ENCODE data around the gene STAC. TPM values are rescaled to one million over a fixed set of nuclear protein-coding genes. Genes with fewer than 3 reads are reported as not detected.

Gene STAC
- total RNA-seq, 1 donor from 2014 or later = 7.1 TPM

DNA sequence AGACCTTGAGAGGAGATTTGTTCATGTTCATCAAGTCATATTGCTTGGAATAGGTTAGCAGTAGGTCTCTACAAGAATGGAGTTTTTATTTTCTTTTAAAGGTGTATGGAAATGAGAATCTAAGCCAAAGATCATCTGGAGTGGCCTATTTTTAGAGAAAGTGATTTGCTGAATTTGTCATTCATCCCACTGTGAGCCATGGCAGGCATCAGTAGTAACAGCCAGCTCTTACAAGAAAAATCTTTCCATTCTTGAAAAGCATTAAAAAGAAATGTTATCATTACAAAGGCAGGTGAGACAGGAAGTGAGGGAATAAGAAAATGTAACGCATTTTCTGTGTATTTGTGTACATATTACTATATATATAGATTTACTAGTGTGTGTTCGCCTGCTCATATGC, 29.6 kb downstream of the STAC start:
- Mint-ChIP-seq H3K4me1 (ENCODE audit: low read depth, unreplicated experiment) (peaks cover 21% of the 10 kb centered on the region), H3K27me3 (ENCODE audit: low read depth, unreplicated experiment) (no peaks in the 10 kb centered on the region), H3K9me3 (ENCODE audit: unreplicated experiment) (peaks cover 7% of the 10 kb centered on the region), H3K27ac (ENCODE audit: unreplicated experiment) (no peak overlapping the region), H3K4me3 (ENCODE audit: unreplicated experiment) (no peak overlapping the region), H3K36me3 (ENCODE audit: low read depth, unreplicated experiment) (peaks cover 6% of the 10 kb centered on the region)
- H3K27me3 ChIP-seq (ENCODE audit: insufficient read depth, low read length) = no peaks in the 10 kb centered on the region
- no peaks in the 10 kb centered on the region for H4K20me1 ChIP-seq (ENCODE audit: insufficient read depth, low read length)
- peaks cover 4% of the 10 kb centered on the region for H3K36me3 ChIP-seq (ENCODE audit: insufficient read depth, low read length)
- peaks cover 4% of the 10 kb centered on the region for H3K4me1 ChIP-seq (ENCODE audit: insufficient read depth, low read length)
- H3K79me2 ChIP-seq (ENCODE audit: insufficient read depth, low read length) = peaks cover 4% of the 10 kb centered on the region
- no peaks in the 10 kb centered on the region for H3K9me3 ChIP-seq (ENCODE audit: insufficient read depth, low read depth, low read length)
- no peak overlapping the region for H3K4me3 ChIP-seq (ENCODE audit: insufficient read depth, low read depth, low read length)
- H3K27ac ChIP-seq (ENCODE audit: low read depth, low read length) = no peak overlapping the region
- H3K9ac ChIP-seq (ENCODE audit: low read length) = no peak overlapping the region
- no peak overlapping the region for H2AFZ ChIP-seq (ENCODE audit: low read depth, low read length)
- no peak for DNase-seq (ENCODE audit: low read depth)
- TF ChIP-seq CTCF (IDR thresholded peaks at IDR 0.05; ENCODE audit: insufficient read depth, low read depth, low read length) = no peak
- no peak for TF ChIP-seq EZH2 (IDR thresholded peaks at IDR 0.05; ENCODE audit: insufficient read depth, low read length)
- FAIRE-seq = no peak
- no peak overlapping the region for H3K4me2 ChIP-seq (ENCODE audit: low read length)

DNA sequence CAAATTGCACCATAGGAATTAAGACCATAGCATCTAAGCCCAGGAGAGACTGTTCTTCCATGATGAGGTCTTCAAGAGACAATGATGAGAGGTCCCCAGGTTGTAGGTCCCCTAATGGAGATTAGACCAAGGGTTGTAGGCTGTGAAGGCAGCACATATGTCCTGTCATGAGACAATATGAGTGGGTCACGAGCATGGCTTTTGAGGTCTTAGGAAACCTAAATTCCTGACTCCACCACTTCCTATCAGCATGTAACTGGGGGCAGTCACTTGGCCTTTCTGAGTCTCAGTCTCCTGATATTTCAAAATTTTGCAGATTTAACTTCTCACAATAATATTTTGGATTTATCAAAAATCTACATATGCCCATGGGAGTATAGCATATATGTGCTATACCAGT, 31.3 kb downstream of the STAC start:
- Histone ChIP-seq H3K4me1 (ENCODE audit: insufficient read depth, low read length) (no peaks in the 10 kb centered on the region), H3K27ac (ENCODE audit: low read depth, low read length) (no peak overlapping the region), H3K9me3 (ENCODE audit: insufficient read depth, low read depth, low read length) (no peaks in the 10 kb centered on the region), H3K4me3 (ENCODE audit: insufficient read depth, low read depth, low read length) (no peak overlapping the region), H3K9ac (ENCODE audit: low read length) (no peak overlapping the region), H3K79me2 (ENCODE audit: insufficient read depth, low read length) (peaks cover 4% of the 10 kb centered on the region), H4K20me1 (ENCODE audit: insufficient read depth, low read length) (no peaks in the 10 kb centered on the region), H3K27me3 (ENCODE audit: insufficient read depth, low read length) (no peaks in the 10 kb centered on the region), H2AFZ (ENCODE audit: low read depth, low read length) (no peak overlapping the region), H3K36me3 (ENCODE audit: insufficient read depth, low read length) (peaks cover 4% of the 10 kb centered on the region), H3K4me2 (ENCODE audit: low read length) (no peak overlapping the region)
- no peaks in the 10 kb centered on the region for H3K27me3 Mint-ChIP-seq (ENCODE audit: low read depth, unreplicated experiment)
- no peak overlapping the region for H3K4me3 Mint-ChIP-seq (ENCODE audit: unreplicated experiment)
- FAIRE-seq (no peak), DNase-seq (ENCODE audit: low read depth) (no peak)
- peaks cover 9% of the 10 kb centered on the region for H3K9me3 Mint-ChIP-seq (ENCODE audit: unreplicated experiment)
- H3K4me1 Mint-ChIP-seq (ENCODE audit: low read depth, unreplicated experiment) = peaks cover 15% of the 10 kb centered on the region
- H3K27ac Mint-ChIP-seq (ENCODE audit: unreplicated experiment) = no peak overlapping the region
- H3K36me3 Mint-ChIP-seq (ENCODE audit: low read depth, unreplicated experiment) = peaks cover 5% of the 10 kb centered on the region
- TF ChIP-seq EZH2 (IDR thresholded peaks at IDR 0.05; ENCODE audit: insufficient read depth, low read length) = no peak

DNA sequence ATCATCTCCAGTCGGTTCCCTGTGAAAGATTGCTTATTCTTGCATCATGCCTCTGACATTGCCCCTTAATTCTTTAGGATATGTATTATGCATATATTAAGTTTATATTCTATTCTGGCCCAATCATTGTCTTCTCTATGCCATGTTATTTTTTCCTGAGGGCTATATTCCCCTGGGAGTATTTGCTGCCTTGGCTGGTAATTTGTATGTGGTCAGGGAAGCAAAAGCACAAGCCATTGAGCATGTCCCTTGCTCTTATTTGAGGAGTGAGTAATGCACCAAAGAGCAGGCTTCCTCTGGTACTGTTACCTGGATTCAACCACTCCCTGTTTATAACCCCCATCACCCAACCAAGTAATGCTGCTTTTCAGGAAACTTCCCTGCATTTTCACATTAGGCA, 36.3 kb downstream of the STAC start:
- Histone ChIP-seq H3K9me3 (ENCODE audit: insufficient read depth, low read depth, low read length) (no peaks in the 10 kb centered on the region), H3K27me3 (ENCODE audit: insufficient read depth, low read length) (no peaks in the 10 kb centered on the region), H3K4me2 (ENCODE audit: low read length) (no peak overlapping the region), H3K36me3 (ENCODE audit: insufficient read depth, low read length) (peaks cover under 1% of the 10 kb centered on the region), H2AFZ (ENCODE audit: low read depth, low read length) (no peak overlapping the region), H3K79me2 (ENCODE audit: insufficient read depth, low read length) (peaks cover 4% of the 10 kb centered on the region), H3K4me3 (ENCODE audit: insufficient read depth, low read depth, low read length) (no peak overlapping the region), H3K27ac (ENCODE audit: low read depth, low read length) (no peak overlapping the region), H3K4me1 (ENCODE audit: insufficient read depth, low read length) (peaks cover 3% of the 10 kb centered on the region), H4K20me1 (ENCODE audit: insufficient read depth, low read length) (no peaks in the 10 kb centered on the region), H3K9ac (ENCODE audit: low read length) (no peak overlapping the region)
- no peak overlapping the region for H3K27ac Mint-ChIP-seq (ENCODE audit: unreplicated experiment)
- peaks cover 8% of the 10 kb centered on the region for H3K9me3 Mint-ChIP-seq (ENCODE audit: unreplicated experiment)
- peaks cover 5% of the 10 kb centered on the region for H3K36me3 Mint-ChIP-seq (ENCODE audit: low read depth, unreplicated experiment)
- DNase-seq (ENCODE audit: low read depth) (no peak), FAIRE-seq (no peak)
- H3K27me3 Mint-ChIP-seq (ENCODE audit: low read depth, unreplicated experiment) = no peaks in the 10 kb centered on the region
- TF ChIP-seq CTCF (IDR thresholded peaks at IDR 0.05; ENCODE audit: insufficient read depth, low read depth, low read length) (no peak), EZH2 (IDR thresholded peaks at IDR 0.05; ENCODE audit: insufficient read depth, low read length) (no peak)
- no peak overlapping the region for H3K4me3 Mint-ChIP-seq (ENCODE audit: unreplicated experiment)
- no peaks in the 10 kb centered on the region for H3K4me1 Mint-ChIP-seq (ENCODE audit: low read depth, unreplicated experiment)
